Stimulated activated CD8-positive, alpha-beta memory T cell treated with anti-CD3 and anti-CD28 coated beads, Interleukin-7, amount 100 ng/mL, for 24 hours (primary cell): ENCODE data around the gene EFNA1.

Experiments
- DNase-seq: peaks from one replicate; pipeline ENCODE4 v3.0.0-alpha.2; 2020; ENCODE audit warnings: low read depth

EFNA1 gene

DNA sequence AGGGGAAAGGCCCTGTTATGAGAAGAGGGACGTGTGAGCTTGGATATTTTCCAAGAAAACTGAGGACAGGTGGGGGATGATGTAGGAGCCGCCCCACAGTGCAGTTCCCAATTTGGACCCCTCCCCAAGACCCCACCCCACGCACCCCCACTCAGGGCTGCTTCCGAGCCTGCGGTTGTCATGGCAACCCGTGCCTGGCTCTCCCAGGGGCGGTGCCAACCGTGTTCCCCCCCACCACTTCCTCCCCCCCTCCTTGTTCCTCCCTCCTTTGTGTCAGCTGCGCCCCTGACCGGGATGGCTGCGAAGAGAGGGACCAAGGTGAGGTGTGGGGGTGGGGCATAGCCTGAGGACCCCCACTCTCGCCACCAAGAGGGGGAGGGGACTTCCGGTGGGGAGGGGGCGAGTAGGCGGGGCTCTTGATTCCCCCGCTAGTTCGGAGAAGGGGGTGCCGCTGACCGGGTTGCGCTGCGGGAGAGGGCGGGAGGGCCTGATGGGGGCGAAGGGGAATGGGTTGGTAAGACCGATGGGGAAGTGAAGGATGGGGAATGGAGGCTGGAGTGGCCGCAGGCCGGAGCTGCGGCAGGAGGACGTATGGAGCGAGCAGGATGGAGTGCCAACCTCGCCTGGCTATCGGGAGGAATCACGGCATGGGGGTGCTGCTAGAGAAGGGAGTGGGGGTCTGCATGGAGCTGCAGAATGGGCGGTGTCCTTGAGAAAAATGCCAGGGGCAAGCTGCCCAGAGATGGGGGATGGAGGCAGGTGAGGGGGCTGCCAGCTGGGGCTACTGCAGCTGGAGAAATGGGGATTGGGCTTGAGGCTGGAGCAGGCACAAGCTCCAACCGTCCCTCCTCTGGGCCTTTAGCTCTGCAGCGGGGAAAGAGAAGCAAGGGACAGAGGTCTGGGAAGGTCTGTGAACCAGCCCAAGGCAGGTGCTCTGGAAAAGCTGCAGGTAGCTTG is 46.9 kb downstream of the EFNA1 start:
- DNase-seq, result no peak

DNA sequence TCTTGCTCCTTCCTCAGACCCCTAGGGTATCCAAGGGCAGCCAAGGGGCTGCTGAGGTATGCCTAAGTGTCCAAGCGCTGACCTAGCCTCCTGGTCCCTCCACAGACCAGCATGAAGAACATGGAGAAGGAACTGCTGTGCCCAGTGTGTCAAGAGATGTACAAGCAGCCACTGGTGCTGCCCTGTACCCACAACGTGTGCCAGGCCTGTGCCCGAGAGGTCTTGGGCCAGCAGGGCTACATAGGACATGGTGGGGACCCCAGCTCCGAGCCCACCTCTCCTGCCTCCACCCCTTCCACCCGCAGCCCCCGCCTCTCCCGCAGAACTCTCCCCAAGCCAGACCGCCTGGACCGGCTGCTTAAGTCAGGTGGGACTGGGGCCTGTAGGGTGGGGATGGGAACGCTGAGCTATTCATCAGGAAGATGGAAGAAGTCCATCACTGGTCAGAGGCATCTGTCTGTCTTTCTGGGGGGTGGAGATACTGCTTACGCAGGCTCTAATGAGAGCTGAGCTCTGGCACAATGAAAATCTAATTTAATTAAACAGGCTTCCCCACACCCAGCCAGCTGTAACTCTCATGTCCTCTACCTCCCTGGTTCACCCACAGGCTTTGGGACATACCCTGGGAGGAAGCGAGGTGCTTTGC is 47.7 kb downstream of the EFNA1 start:
- DNase-seq, result no peak

DNA sequence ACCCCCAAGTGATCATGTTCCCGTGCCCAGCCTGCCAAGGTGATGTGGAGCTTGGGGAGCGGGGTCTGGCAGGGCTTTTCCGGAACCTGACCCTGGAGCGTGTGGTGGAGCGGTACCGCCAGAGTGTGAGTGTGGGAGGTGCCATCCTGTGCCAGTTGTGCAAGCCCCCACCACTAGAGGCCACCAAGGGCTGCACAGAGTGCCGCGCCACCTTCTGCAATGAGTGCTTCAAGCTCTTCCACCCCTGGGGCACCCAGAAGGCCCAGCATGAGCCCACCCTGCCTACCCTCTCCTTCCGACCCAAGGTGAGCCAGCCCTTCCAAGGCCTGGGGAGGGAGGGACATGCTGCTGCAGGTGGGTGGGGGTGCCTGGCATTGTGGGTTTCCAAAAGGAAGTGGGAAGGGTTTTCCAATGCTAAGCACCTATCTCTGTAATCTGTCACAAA is 48.3 kb downstream of the EFNA1 start:
- no peak for DNase-seq

DNA sequence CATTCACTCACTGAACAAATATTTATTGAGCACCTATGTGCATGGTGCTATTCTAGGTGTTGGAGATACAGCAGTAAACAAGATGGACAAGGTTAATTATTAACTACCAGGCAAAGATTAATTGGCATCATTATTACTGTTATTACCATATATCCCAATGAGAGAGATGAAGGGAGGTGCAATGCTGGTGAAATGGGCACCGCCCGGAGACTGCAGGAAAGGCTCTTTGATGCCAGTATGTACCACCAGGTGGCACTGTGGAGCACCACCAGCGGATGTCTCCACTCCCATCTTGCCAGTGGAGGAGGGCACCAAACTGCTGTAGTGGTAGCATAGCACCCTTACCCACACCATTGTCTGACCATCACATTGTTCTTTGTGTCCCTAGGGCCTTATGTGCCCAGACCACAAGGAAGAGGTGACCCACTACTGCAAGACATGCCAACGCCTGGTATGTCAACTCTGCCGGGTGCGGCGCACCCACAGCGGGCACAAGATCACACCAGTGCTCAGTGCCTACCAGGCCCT is 48.9 kb downstream of the EFNA1 start:
- peak; percentile 81 for DNase-seq

DNA sequence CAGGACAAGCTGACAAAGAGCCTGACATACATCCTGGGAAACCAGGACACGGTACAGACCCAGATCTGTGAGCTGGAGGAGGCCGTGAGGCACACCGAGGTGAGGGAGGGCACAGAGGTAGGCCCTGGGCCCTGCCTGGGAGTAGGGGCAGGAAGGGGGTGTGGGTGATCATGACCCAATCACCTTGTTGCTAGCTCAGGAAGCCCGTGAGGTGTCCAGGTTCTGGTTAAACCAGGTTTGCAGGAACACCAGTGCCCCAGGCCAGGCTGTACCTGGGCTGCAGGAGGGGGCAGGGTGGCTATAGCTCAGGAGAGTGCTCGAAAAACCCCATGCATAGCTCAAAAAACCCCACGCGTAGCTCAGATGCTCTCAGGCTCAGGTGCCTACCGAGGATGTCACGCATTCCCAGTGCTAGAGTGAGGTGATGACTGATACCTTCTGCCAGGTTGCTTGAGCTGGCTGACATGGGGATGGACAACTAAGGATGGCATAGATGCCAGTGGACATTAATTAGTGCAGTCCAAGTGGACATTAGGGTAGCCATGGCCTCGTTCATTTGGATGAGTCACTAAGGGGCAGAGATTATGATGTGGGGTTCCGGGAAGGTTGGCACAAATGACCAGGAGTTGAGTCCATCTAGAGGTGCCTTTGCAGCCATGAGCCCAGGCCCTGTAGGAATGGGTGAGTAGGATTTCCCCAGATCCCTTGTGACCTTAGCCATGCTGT is 49.7 kb downstream of the EFNA1 start:
- no peak for DNase-seq

DNA sequence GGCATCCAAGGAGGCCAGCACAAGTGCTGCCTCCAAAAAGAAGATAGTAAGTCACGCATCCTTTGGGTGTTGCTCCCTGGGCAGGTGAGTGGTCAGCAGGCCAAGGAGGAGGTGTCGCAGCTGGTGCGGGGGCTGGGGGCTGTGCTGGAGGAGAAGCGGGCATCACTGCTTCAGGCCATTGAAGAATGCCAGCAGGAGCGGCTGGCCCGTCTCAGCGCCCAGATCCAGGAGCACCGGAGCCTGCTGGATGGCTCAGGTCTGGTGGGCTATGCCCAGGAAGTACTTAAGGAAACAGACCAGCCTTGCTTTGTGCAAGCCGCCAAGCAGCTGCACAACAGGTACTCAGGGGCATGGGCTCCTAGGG is 50.2 kb downstream of the EFNA1 start:
- DNase-seq, result no peak

DNA sequence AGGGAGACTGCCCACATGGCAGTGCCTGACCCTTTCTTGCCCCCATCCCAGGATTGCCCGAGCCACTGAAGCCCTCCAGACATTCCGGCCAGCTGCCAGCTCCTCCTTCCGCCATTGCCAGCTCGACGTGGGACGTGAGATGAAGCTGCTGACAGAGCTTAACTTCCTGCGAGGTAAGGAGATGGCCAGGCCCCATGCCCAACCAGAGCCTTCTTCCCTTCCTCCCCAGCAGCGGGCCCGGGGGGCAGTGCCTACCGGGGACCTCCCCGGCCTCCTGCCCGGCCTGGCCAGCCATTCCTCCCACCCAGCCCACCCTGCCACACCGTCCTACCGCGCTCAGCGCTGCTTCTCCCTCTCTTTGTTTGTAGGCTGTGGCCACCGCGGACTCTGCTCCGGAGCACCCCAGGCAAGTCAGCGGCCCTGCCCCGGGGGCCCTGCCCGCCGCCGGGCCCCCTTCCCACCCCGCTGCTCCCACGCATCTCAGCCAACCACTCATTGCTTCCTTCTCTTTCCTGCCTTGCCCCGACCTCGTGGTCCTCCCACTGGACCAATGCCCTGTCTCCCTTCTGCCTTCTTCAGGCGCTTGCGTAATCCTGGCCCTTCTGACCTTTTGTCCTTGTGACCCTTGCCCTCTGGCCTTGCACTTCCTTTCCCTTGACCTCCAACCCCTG is 50.9 kb downstream of the EFNA1 start:
- no peak for DNase-seq

DNA sequence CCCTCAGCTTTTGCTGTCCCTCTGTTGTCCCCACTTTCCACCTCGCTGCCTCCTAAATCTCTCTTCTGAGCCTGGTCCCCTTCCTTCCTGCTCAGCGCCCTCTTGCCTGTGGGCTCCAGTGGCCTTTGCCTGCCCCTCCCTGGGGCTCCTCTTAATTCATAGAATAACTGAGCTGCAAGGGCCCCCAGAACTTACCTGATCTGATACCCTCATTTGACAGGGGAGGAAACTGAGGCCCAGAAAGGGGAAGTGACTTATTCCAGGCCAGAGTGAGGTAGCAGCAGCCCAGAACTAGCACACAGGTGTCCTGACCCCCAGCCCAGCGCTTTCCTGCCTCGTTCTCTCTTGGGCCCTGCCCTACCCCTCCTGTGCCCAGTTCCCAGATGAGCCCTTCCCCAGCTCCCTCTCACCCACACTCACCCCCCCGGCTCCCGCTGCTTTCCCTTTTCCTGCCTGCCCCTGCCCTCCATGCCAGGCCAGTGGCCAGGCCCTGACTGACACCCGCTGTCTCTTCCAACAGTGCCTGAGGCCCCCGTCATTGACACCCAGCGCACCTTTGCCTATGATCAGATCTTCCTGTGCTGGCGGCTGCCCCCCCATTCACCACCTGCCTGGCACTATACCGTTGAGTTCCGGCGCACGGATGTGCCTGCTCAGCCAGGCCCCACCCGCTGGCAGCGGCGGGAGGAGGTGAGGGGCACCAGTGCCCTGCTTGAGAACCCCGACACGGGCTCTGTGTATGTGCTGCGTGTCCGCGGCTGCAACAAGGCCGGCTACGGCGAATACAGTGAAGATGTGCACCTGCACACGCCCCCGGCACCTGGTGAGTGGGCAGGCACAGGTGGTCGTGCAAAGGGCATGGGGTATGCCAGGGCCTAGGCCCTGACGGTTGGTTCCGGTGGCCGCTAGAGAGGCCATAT is 51.7 kb downstream of the EFNA1 start:
- no peak for DNase-seq

DNA sequence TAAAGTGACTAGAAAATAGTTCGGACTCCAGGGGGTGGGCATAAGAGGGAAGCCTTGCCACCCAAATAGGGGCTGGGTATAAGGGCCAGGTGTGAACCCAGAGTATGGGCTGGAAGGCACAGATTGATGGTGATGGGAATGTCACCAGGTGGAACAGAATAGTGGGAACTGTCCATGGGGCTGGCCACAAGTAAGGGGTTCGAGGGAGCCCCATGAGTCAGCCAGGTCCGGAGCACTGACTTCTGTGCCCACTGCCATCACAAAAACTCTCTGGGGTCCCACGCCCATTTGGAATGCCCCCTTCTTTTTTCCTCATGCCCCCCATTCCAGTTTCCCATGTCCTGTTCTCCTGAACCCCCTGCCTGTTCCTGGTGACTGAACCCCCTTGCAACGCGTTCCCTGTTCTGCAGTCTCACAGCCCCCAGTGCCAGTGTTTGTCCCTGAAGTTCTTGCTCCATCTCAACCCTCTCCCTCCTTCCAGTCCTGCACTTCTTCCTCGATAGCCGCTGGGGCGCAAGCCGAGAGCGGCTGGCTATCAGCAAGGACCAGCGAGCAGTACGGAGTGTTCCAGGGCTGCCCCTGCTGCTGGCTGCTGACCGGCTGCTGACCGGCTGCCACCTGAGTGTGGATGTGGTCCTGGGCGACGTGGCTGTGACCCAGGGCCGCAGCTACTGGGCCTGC is 53.8 kb downstream of the EFNA1 start:
- DNase-seq, result no peak

DNA sequence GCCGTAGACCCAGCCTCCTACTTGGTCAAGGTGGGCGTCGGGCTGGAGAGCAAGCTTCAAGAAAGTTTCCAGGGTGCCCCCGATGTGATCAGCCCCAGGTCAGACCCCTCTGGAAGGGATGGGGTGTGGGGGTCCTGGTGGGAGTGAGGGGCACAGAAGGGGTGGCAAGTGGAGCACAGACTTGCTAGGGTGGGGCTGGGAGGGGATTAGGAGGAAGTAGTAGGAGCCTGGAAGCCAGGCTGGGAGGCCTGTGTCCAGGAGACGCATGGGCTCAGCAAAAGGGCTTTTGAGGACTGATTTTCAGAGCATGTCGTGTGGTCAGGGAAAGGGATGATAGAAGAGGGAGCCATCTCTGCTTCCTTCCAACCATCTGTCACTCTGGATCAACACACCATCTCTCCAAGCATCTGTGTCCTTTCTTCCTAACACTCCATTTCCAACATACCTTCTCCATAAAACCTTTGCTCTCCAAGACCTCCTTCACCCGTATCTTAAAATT is 54.4 kb downstream of the EFNA1 start:
- no peak for DNase-seq

DNA sequence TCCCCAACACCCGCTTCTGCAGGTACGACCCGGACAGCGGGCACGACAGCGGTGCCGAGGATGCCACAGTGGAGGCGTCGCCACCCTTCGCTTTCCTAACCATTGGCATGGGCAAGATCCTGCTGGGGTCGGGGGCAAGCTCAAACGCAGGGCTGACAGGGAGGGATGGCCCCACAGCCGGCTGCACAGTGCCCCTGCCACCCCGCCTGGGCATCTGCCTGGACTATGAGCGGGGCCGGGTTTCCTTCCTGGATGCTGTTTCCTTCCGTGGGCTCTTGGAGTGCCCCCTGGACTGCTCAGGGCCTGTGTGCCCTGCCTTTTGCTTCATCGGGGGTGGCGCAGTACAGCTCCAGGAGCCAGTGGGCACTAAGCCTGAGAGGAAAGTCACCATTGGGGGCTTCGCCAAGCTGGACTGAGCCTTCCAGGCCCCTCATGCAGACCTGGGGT is 56.1 kb downstream of the EFNA1 start:
- DNase-seq, result no peak

DNA sequence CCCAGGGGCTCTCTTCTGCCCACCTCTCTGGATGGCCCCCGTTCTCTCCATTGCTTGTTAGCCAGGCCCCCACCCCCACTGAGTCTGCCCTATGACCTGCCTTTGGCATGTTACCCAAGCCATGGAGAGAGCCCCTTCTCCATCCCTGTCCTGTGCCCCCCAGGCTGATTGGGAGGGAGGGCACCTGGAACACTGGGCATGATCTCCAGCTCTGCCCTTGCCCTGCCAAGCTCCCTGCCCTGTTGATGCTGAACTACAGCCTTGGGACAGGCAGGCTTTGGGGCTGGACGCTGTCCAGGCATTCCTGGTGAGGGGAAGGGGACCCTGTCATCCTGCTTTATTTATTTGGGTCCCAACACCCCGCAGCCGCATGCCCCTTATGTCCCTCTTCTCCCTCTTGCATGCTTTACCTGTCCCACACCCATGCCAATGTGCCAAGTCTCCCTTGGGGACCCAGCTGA is 56.7 kb downstream of the EFNA1 start:
- DNase-seq, result no peak
